Measurements from ENCODE around the gene ME2. TPM values are rescaled to one million over a fixed set of nuclear protein-coding genes. Genes with fewer than 3 reads are reported as not detected.

The ME2 gene
- total and polyA plus RNA-seq, 9 of the 15 experiments (the other 6 are each of a cell fraction or from before 2014, with no cell fraction given) = 12.3 to 54.4 (median 36.2) TPM

DNA sequence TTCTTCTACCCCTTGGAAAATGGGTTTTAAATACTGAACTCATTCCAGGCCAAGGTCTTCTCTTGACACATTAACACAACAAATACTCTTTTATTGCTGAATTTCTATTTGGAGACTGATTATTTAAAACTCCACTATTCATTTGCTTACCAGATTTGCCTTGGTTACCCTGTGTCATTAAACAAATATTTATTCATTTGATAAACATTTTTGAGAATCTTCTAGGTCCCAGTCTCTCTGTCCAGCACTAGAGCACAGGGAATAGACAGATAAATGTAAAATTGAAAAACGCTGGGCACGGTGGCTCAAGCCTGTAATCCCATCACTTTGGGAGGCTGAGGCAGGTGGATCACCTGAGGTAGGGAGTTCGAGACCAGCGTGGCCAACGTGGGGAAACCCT lies 49.3 kb upstream of the ME2 start:
- Histone ChIP-seq H3K27me3 (ENCODE audit: control insufficient read depth in 2 of 2, insufficient read depth in 2 of 2, low read length in 2 of 2) (no peaks in the 10 kb centered on the region), H2AFZ (ENCODE audit: low read depth, low read length) (no peak overlapping the region), H3K27ac (ENCODE audit: extremely low read depth, low read depth, low read length) (no peak overlapping the region), H3K36me3 (ENCODE audit: control insufficient read depth, insufficient read depth, low read length) (no peaks in the 10 kb centered on the region), H4K20me1 (replicated peaks; ENCODE audit: control insufficient read depth, insufficient read depth, low read length) (no peaks in the 10 kb centered on the region), H3K4me2 (ENCODE audit: insufficient read depth, low read length) (no peak overlapping the region), H3K79me2 (ENCODE audit: control insufficient read depth, insufficient read depth, low read length) (no peaks in the 10 kb centered on the region), H3K9me1 (ENCODE audit: control insufficient read depth, insufficient read depth, low read length) (no peaks in the 10 kb centered on the region), H3K9ac (ENCODE audit: insufficient read depth in 1 of 2, low read depth in 2 of 2, low read length in 2 of 2) (no peak overlapping the region), H3K9me3 (replicated peaks; ENCODE audit: control insufficient read depth, insufficient read depth, low read depth, low read length) (no peaks in the 10 kb centered on the region), H3K4me1 (replicated peaks in 1 of 2; ENCODE audit: control insufficient read depth in 2 of 2, insufficient read depth in 2 of 2, low read length in 2 of 2) (no peaks in the 10 kb centered on the region), H3K4me3 (no peak overlapping the region)
- ChIA-PET POLR2A (no interaction called here), CTCF (ENCODE audit: low intra/inter-chr PET ratio) (no interaction called here)
- DNase-seq (ENCODE audit: extremely low read depth in 1 of 4, low spot score in 3 of 4) = no peak
- intact Hi-C loops (cut with micrococcal nuclease) = no loop called here
- in situ Hi-C loops (cut with MboI) = no loop called here
- WGBS (ENCODE audit: insufficient coverage, low coverage, missing lambda C conversion rate) = 31% methylated on average over 5 of the region's 5 CpGs
- ATAC-seq = no peak
- no TSS peak for BruUV-seq (replicated peaks)
- no peak for FAIRE-seq
- TF ChIP-seq PHF8 (IDR thresholded peaks at IDR 0.05; ENCODE audit: borderline replicate concordance, low read length) = no peak

GRCh38 chr18:50830544-50830943 lies 48.4 kb upstream of the ME2 start:
- no peaks in the 10 kb centered on the region for H3K9me1 ChIP-seq (ENCODE audit: control insufficient read depth, insufficient read depth, low read length)
- intact Hi-C loops (cut with micrococcal nuclease) (no loop called here), in situ Hi-C loops (cut with MboI) (no loop called here)
- no peak for DNase-seq (ENCODE audit: extremely low read depth in 1 of 4, low spot score in 3 of 4)
- no peak overlapping the region for H3K4me2 ChIP-seq (ENCODE audit: insufficient read depth, low read length)
- ChIA-PET POLR2A (interaction anchor here (0.6 kb wide), 1 partner anchor 49 kb away, joined by 3 read pairs; the partner anchor contains the start of gene ME2), CTCF (ENCODE audit: low intra/inter-chr PET ratio) (no interaction called here)
- H3K9ac ChIP-seq (ENCODE audit: insufficient read depth in 1 of 2, low read depth in 2 of 2, low read length in 2 of 2) = no peak overlapping the region
- no peak overlapping the region for H3K27ac ChIP-seq (ENCODE audit: extremely low read depth, low read depth, low read length)
- H3K27me3 ChIP-seq (ENCODE audit: control insufficient read depth in 2 of 2, insufficient read depth in 2 of 2, low read length in 2 of 2) = no peaks in the 10 kb centered on the region
- 36% methylated on average over 2 of the region's 5 CpGs for WGBS (ENCODE audit: insufficient coverage, low coverage, missing lambda C conversion rate)
- no peaks in the 10 kb centered on the region for H3K36me3 ChIP-seq (ENCODE audit: control insufficient read depth, insufficient read depth, low read length)
- no peaks in the 10 kb centered on the region for H4K20me1 ChIP-seq (replicated peaks; ENCODE audit: control insufficient read depth, insufficient read depth, low read length)
- H3K9me3 ChIP-seq (replicated peaks; ENCODE audit: control insufficient read depth, insufficient read depth, low read depth, low read length) = no peaks in the 10 kb centered on the region
- H2AFZ ChIP-seq (ENCODE audit: low read depth, low read length) = peak overlapping the region; percentile 32; the same call in 1 of the 2 replicates
- no peak for FAIRE-seq
- no peak for ATAC-seq
- H3K4me1 ChIP-seq (replicated peaks in 1 of 2; ENCODE audit: control insufficient read depth in 2 of 2, insufficient read depth in 2 of 2, low read length in 2 of 2) = no peaks in the 10 kb centered on the region
- no TSS peak for BruUV-seq (replicated peaks)
- no peak overlapping the region for H3K4me3 ChIP-seq
- no peaks in the 10 kb centered on the region for H3K79me2 ChIP-seq (ENCODE audit: control insufficient read depth, insufficient read depth, low read length)
- TF ChIP-seq ZBTB43 (CRISPR knock-in tag; IDR thresholded peaks at IDR 0.05) = no peak
- no peak for TF ChIP-seq SIX5 (IDR thresholded peaks at IDR 0.05; ENCODE audit: borderline replicate concordance in 1 of 2, insufficient read depth in 1 of 2, low read depth in 1 of 2, low read length in 2 of 2)
- no peak for TF ChIP-seq ZBTB8A (IDR thresholded peaks at IDR 0.05; ENCODE audit: partially characterized antibody)
- no peak for TF ChIP-seq KDM1A (IDR thresholded peaks at IDR 0.05)
- TF ChIP-seq POLR2AphosphoS2 (IDR thresholded peaks at IDR 0.05; ENCODE audit: low read length) = no peak
- TF ChIP-seq SMAD2 (IDR thresholded peaks at IDR 0.05; ENCODE audit: low read depth, low read length) = no peak
- TF ChIP-seq ZNF212 (CRISPR knock-in tag; IDR thresholded peaks at IDR 0.05) = no peak
- no peak for TF ChIP-seq TAF9B (IDR thresholded peaks at IDR 0.05; ENCODE audit: partially characterized antibody)
- no peak for TF ChIP-seq RCOR1 (IDR thresholded peaks at IDR 0.05; ENCODE audit: borderline replicate concordance in 1 of 2, low read depth in 2 of 2, low read length in 2 of 2)
- no peak for TF ChIP-seq ZNF165 (CRISPR knock-in tag; IDR thresholded peaks at IDR 0.05; ENCODE audit: borderline replicate concordance)
- TF ChIP-seq JUNB (CRISPR knock-in tag; conservative IDR thresholded peaks at IDR 0.05) = no peak
- no peak for TF ChIP-seq PCBP1 (IDR thresholded peaks at IDR 0.05; ENCODE audit: low read depth, low read length, poor library complexity, severe bottlenecking)
- no peak for TF ChIP-seq ESRRA (IDR thresholded peaks at IDR 0.05; ENCODE audit: borderline replicate concordance, low read depth)

Data from K562 (cell line).